Erythroblast (primary cell): ENCODE data around the gene HOXB4.

Experiments used
- GATA1 ChIP-seq: IDR thresholded peaks from 2 replicates; pipeline ENCODE4 v1.6.1; 2011; ENCODE audit warnings: low read depth, mild to moderate bottlenecking, control low read depth, low read length, moderate library complexity
- POLR2A ChIP-seq: IDR thresholded peaks from 2 replicates; pipeline ENCODE4 v1.6.1; 2011; ENCODE audit warnings: mild to moderate bottlenecking, low read length

DNA sequence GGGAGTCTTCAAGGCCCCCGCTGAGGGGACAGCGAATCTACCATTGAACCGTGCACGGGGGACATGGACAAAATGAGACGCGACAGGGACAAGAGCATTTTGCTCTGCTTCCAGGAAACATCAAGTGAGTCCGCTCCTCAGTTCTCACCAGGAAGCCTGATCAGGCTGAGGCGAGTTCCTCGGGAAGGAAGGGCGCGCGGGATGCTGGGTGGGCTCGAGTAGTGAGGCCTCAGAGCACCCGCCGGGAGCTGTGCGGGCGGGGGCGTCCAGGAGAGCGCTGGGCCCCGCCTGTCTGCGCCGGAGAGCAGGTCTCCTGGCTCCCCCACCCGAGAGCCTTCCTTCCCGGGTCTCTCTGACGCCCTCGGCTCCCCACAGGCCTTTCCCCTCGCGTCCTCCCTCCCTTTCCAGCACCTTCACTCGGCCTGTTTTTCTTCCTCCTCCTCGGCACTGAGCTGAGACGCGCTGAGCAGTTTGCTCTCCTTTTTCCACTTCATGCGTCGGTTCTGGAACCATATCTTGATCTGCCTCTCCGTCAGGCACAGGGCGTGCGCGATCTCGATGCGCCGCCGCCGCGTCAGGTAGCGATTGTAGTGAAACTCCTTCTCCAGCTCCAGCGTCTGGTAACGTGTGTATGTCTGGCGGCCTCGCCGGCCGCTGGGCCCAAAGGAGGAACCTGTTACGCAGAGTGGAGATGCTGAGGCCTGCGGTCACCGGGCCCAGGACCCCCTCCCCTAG is 18.0 kb upstream of the HOXB4 start:
- TF ChIP-seq POLR2A = no peak
- no peak for TF ChIP-seq GATA1
